HG03097 (cell line): Measurements from ENCODE around the gene CNOT1.
"Not testable (repeated sequence)": the region's sequence is repeated elsewhere in the genome, so short reads cannot be mapped to it uniquely, and the experiment has no call there.

Source experiments
- ATAC-seq: cut with Tn5 transposase; IDR thresholded peaks from one replicate; pipeline ENCODE4 v1.9.1; 2021; ENCODE audit not compliant: unreplicated experiment, low FRiP score

The CNOT1 gene

GRCh38 chr16:58638148-58639036, 8.8 kb upstream of the CNOT1 start:
- ATAC-seq: no peak

- not testable (repeated sequence) for ATAC-seq
These were observed 7.4 kb upstream of the CNOT1 start for GRCh38 chr16:58637021-58637420.

DNA sequence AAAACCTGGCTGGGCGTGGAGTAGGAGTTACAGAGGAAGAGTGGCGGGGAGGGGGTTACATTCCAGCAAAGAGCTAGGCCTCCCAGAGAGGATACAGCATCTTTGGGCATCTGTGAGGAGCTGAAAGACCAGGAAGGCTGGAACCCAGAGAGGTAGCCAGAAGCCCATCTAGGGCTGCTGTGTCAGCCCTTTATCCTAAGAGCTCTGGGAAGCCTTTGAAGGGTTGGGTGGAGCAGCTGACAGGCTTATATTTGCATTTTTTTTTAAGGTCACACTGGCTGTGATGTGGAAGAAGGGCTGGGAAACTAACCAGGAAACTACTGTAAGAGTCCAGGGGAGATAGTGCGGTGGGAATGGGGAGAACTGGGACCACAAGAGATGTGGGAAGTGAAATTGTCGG, 6.8 kb upstream of the CNOT1 start:
- no peak for ATAC-seq

- ATAC-seq: no peak
These were observed 5.9 kb upstream of the CNOT1 start for GRCh38 chr16:58635502-58635901.

DNA sequence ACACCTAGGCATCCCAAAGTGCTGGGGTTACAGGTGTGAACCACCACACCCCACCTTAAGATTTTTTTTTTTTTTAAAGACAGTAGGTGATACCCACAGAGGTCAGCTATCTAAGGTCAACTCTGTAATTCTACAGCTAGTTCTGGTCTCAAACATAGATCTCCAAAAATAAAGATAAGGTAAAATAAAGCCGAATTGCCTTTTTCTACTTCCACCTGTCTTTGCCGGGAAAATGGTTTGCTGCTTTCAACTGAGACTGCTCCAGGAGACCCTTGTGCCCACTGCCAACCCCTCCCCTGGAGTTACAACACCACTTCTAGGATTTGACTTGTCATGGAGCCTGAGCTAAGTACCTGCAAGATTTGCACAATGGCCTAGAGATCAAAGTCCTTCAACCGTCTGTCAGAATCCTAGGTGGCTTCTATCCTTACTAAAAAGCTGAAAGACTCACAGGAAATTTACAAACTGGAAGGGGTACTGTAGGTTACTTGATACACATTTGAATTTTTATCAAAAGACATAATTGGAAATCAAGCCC, 4.7 kb upstream of the CNOT1 start:
- ATAC-seq: no peak

DNA sequence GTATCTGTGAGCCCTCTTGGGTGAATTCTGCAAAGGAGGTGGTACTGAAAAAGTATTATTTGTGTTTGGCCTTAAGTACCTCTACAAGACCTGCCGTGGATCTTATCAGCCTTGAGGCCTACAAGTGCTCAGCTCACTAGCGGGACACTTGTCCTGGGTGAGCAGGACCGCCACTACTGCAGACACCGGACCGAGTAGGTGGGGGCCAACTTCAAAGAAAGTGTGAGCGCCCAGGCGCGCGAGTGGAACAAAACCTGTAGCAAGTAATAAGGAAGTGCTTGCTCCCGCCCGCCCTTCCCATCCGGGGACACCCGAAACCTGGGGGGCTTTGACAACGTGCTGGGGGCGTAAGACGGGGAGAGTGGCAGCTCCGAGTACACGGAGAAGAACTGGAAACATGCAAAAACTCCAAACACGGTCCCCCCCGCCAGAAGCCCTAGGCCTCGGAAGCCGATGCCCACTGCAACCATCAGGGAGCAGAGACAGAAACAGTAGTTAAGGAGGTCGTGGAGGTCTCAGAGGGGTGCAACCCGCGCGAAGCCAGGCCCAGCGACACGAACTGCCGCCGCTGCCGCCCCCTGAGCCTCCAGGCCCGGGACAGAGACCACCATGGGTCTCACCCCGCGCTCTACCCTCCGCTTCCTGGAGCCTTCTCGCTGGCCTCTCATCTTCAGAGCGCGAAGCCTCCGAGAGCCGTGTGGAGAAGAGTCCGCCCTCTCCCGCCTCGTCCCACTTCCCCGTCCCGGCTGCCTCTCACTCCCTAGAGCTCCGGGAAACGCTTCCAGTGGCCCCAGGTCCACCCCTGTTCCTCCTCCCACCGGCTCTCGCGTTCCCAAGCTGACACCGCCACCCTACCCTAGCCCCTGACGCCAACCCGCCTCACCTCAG, 537 bp downstream of the CNOT1 start:
- ATAC-seq: no peak

DNA sequence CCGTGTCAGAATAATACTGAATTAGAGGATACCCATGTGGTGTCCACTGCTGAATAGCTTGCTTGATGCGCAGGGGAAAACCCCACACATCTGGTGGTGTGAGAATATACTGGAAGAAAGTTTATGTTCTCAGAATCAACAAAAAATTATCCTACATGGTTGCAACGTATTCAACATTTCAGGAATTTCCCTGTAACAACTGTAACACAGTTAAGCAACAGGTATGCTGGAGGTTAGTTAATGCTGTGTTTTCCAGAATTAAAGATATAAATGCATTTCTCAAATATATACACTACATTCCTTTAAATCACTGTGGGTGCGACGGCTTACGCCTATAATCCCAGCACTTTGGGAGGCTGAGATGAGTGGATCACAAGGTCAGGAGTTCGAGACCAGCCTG, 5.4 kb downstream of the CNOT1 start:
- ATAC-seq: no peak

GRCh38 chr16:58620396-58620795, 9.2 kb downstream of the CNOT1 start:
- no peak for ATAC-seq

GRCh38 chr16:58615280-58615679, 14.3 kb downstream of the CNOT1 start:
- ATAC-seq: no peak

- ATAC-seq: no peak
These were observed 14.8 kb downstream of the CNOT1 start for GRCh38 chr16:58614860-58615259.

DNA sequence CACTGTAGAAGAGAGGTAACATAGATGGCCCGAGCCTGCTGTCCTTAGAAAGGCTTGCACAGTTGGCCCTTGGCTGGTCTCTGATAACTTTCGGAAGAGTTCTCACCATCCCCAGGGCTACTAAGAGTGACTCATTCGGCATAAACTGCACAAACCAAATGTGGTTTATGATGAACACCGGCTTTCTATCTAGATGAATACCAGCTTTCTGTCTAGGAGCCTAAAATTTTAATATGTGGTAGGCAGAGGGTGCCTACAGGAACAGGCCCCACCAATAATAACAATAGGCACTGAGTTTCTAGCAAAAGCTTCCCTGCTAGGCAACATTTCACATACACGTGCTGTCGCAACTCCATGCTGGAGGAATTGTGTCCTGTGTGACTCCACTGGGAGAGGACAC, 15.4 kb downstream of the CNOT1 start:
- no peak for ATAC-seq

DNA sequence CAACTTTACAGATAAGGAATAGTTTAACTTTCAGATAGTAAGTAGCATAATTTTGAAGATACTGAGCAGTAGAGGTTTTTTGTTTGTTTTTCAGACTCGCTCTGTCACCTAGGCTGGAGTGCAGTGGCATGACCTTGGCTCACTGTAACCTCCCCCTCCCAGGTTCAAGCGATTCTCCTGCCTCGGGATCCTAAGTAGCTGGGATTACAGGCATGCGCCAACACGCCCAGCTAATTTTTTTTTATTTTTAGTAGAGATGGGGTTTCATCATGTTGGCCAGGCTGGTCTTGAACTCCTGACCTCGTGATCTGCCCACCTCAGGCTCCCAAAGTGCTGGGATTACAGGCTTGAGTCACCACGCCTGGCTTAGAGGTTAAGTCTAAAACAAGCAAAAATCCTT, 16.7 kb downstream of the CNOT1 start:
- not testable (repeated sequence) for ATAC-seq

DNA sequence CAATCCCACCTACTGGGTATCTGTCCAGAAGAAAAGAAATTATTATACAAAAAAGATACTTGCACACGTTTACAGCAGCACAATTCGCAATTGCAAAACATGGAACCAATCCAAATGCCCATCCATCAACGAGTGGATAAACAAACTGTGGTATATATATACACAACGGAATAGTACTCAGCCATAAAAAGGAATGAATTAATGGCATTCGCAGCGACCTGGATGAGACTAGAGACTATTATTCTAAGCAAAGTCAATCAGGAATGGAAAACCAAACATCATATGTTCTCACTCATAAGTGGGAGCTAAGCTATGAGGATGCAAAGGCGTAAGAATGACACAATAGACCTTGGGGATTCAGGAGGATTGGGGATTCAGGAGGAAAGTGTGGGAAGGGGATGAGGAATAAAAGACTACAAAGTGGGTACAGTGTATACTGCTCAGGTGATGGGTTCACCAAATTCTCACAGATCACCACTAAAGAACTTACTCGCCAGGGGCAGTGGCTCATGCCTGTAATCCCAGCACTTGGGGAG, 21.0 kb downstream of the CNOT1 start:
- ATAC-seq: no peak

DNA sequence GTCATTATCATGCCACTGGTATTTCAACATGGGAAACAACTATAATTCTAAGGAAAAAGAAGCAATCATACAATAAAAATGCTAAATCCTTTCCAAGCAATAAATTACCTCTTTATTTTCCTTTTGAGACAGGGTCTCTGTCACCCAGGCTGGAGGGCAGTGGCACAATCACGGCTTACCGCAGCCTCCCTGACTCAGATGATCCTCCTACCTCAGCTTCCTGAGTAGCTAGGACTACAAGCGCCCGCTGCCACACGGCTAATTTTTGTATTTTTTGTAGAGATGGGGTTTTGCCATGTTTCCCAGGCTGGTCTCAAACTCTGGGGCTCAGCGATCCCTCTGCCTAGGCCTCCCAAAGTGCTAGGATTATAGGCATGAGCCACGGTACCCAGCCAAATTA, 24.1 kb downstream of the CNOT1 start:
- ATAC-seq: no peak

GRCh38 chr16:58591083-58591482, 38.5 kb downstream of the CNOT1 start:
- no peak for ATAC-seq

DNA sequence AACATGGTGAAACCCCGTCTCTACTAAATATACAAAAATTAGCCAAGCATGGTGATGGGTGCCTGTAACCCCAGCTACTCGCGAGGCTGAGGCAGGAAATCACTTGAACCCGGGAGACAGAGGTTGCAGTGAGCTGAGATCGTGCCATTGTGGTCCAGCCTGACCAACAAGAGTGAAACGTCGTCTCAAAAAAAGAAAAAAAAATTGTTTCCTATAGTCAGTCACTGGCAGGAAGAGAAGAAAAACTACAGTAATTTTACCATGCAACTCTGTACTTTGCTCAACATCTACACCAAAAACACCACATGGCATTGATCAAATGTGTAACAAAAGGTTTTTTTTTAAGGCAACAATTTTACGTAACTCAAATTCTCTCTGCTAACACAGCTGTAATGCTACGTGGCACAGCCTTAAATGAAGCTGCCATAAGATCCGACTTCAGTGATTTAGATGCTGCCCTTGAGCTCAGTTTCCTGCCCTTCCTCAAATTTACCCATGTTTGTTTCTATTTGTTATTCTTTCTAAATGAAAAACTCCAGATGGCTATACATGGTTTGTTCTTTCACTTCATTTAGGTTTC, 40.2 kb downstream of the CNOT1 start:
- ATAC-seq: no peak

GRCh38 chr16:58588406-58588805, 41.2 kb downstream of the CNOT1 start:
- ATAC-seq: no peak

- no peak for ATAC-seq
These were observed 43.1 kb downstream of the CNOT1 start for GRCh38 chr16:58586340-58587030.

DNA sequence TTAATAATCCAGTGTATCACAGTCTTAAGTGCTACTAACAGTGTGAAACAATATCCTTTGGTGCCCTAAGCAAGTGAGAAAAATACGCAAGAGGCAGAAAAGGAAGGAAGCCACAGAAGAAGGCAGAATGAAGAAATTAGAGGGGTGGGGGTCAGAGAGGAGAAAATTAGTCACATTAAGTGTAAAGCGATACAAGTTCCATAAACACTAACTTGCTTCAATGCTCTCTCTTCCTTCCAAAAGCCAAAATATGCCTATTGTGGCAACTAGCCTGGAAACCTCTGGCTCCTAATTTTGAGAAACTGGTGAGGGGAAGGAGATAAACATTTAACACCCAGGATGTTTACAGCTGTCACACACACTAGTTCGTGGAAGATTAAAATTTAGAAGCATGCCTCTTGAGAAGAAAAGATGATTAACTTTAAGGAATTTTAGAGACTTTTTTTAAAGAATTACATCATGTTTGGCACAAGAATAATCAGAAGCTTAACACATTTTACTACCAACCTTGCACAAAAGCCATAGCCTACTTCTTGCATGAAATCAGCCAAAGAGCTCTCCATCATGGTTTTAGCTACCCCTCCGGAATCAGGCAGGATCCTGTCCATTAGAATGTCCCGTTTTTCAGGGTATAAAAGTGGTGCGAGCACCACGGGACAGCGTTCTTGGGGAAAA, 44.7 kb downstream of the CNOT1 start:
- ATAC-seq: no peak
